Breast epithelium (tissue), 3 donors: ENCODE results near the gene FOLR1.

Experiments
- CTCF ChIP-seq, 3 donors: fragments of 450-650 bp; IDR thresholded peaks; one replicate each; pipeline ENCODE4 v1.5.1; 2016 to 2017; ENCODE audit warnings: antibody characterized with exemption in 3 of 3, mild to moderate bottlenecking in 3 of 3, moderate library complexity in 3 of 3
- POLR2A ChIP-seq: fragments of 450-650 bp; IDR thresholded peaks from one replicate; pipeline ENCODE4 v1.6.1; 2016; ENCODE audit warnings: antibody characterized with exemption, mild to moderate bottlenecking, moderate library complexity
- POLR2AphosphoS5 ChIP-seq, 3 donors: sonication (generic); formaldehyde crosslinking; IDR thresholded peaks; one replicate each; pipeline ENCODE4 v1.6.1; 2017; ENCODE audit warnings: antibody characterized with exemption in 3 of 3

- TF ChIP-seq CTCF (IDR thresholded peaks at IDR 0.05) (no peak), POLR2A (no peak), POLR2AphosphoS5 (IDR thresholded peaks at IDR 0.05) (no peak)
Measured at GRCh38 chr11:72238492-72239312, 46.8 kb downstream of the FOLR1 start.
